ENCODE data around the gene MLH1.

MLH1 gene

GRCh38 chr3:37098884-37099283 lies 105.6 kb downstream of the MLH1 start:
- TF ChIP-seq CTCF (IDR thresholded peaks at IDR 0.05; ENCODE audit: borderline replicate concordance, insufficient read depth, low read depth, low read length): no peak
- no peak overlapping the region for H3K4me3 ChIP-seq (ENCODE audit: low read depth, low read length)

DNA sequence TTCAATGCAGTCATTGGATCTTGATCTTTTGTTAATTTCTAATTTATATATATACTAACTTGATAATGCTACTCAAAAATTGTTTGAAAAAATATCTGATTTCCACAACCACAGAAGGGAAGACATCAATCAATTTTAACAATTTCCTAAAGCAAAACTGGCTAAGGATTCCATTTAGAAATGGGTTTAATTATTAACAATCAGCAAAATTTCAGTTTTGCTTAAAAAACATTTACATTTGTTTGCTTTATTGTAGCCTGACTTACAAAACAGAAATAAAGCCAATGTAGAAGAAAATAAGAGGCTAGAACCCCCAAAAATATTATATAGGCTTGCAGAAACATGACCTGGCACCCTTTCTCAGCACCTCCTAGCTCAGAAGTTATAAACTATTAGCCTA lies 106.2 kb downstream of the MLH1 start:
- no peak for TF ChIP-seq CTCF (IDR thresholded peaks at IDR 0.05; ENCODE audit: borderline replicate concordance, insufficient read depth, low read depth, low read length)
- H3K4me3 ChIP-seq (ENCODE audit: low read depth, low read length): no peak overlapping the region

DNA sequence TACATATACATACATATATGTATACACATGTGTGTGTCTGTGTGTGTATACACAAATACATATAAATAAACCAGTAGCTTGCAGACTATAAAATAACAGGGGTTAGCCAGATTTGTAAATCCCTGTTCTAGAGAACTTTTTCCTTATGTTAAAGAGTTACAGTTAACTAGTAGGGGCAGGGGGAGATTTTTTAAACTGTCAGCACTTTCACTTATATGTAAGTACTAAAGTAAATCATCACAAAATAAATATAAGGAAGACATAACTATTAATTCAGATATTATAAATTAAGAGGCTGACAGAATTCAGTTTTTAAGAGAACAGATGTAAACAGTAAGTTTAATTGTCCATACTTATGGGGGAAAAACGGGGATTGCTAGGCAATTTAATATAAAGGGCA lies 107.1 kb downstream of the MLH1 start:
- no peak overlapping the region for H3K4me3 ChIP-seq (ENCODE audit: low read depth, low read length)

More for the DNA sequence above, 107.1 kb downstream of the MLH1 start:
- TF ChIP-seq CTCF (IDR thresholded peaks at IDR 0.05; ENCODE audit: borderline replicate concordance, insufficient read depth, low read depth, low read length): no peak

Measured in GM12875 (cell line).